Measurements from ENCODE around the gene PGAP2. TPM values are rescaled to one million over a fixed set of nuclear protein-coding genes. Genes with fewer than 3 reads are reported as not detected.
"Not testable (repeated sequence)": the region's sequence is repeated elsewhere in the genome, so short reads cannot be mapped to it uniquely, and the experiment has no call there.

PGAP2 gene
- total RNA-seq, 2 donors from 2014 or later, result 4.4 to 22.5 TPM

- no peak for ATAC-seq (ENCODE audit: insufficient number of reproducible peaks, low FRiP score, low read depth)
- H3K4me3 ChIP-seq, result peak overlapping the region; percentile 99
These were observed 51.1 kb downstream of the PGAP2 start for GRCh38 chr11:3859373-3859881.

GRCh38 chr11:3860375-3860774, 52.0 kb downstream of the PGAP2 start:
- ATAC-seq (ENCODE audit: insufficient number of reproducible peaks, low FRiP score, low read depth) (no peak), DNase-seq (ENCODE audit: low spot score) (no peak)
- Histone ChIP-seq H3K27ac (no peak overlapping the region), H3K9me3 (no peaks in the 10 kb centered on the region), H3K4me1 (ENCODE audit: control insufficient read depth in 1 of 2, low read depth in 2 of 2) (peaks cover 57 to 63% of the 10 kb centered on the region in 2 donors), H3K27me3 (replicated peaks; ENCODE audit: insufficient read depth) (no peaks in the 10 kb centered on the region), H3K36me3 (no peaks in the 10 kb centered on the region), H3K4me3 (no peak overlapping the region)
- TF ChIP-seq CTCF (IDR thresholded peaks at IDR 0.05), result no peak

More at GRCh38 chr11:3859373-3859881, 51.1 kb downstream of the PGAP2 start:
- no peaks in the 10 kb centered on the region for H3K9me3 ChIP-seq
- peaks cover 51 to 57% of the 10 kb centered on the region in 2 donors for H3K4me1 ChIP-seq (ENCODE audit: control insufficient read depth in 1 of 2, low read depth in 2 of 2)
- peak overlapping the region in 1 of 2 donors; percentile 47 for H3K27ac ChIP-seq
- no peaks in the 10 kb centered on the region for H3K36me3 ChIP-seq
- TF ChIP-seq CTCF (IDR thresholded peaks at IDR 0.05), result no peak
- H3K27me3 ChIP-seq (replicated peaks; ENCODE audit: insufficient read depth), result no peaks in the 10 kb centered on the region
- no peak for DNase-seq (ENCODE audit: low spot score)

GRCh38 chr11:3860898-3861393, 52.6 kb downstream of the PGAP2 start:
- not testable (repeated sequence) for H3K27me3 ChIP-seq (replicated peaks; ENCODE audit: insufficient read depth); H3K9me3 ChIP-seq; DNase-seq (ENCODE audit: low spot score); H3K36me3 ChIP-seq; H3K27ac ChIP-seq; ATAC-seq (ENCODE audit: insufficient number of reproducible peaks, low FRiP score, low read depth); H3K4me3 ChIP-seq
- H3K4me1 ChIP-seq (ENCODE audit: control insufficient read depth in 1 of 2, low read depth in 2 of 2), result peaks cover 63 to 69% of the 10 kb centered on the region in 2 donors

- ATAC-seq (ENCODE audit: insufficient number of reproducible peaks, low FRiP score, low read depth) (no peak), DNase-seq (ENCODE audit: low spot score) (no peak)
- H3K4me3 ChIP-seq, result no peak overlapping the region
- H3K27me3 ChIP-seq (replicated peaks; ENCODE audit: insufficient read depth), result no peaks in the 10 kb centered on the region
- no peak for TF ChIP-seq CTCF (IDR thresholded peaks at IDR 0.05)
- H3K4me1 ChIP-seq (ENCODE audit: control insufficient read depth in 1 of 2, low read depth in 2 of 2), result peaks cover 66 to 71% of the 10 kb centered on the region in 2 donors
- H3K9me3 ChIP-seq, result no peaks in the 10 kb centered on the region
- no peaks in the 10 kb centered on the region for H3K36me3 ChIP-seq
- H3K27ac ChIP-seq, result no peak overlapping the region
These were observed 53.3 kb downstream of the PGAP2 start for GRCh38 chr11:3861683-3862082.

- peaks cover 27 to 60% of the 10 kb centered on the region in 2 donors for H3K4me1 ChIP-seq (ENCODE audit: control insufficient read depth in 1 of 2, low read depth in 2 of 2)
- H3K36me3 ChIP-seq, result no peaks in the 10 kb centered on the region
- TF ChIP-seq CTCF (IDR thresholded peaks at IDR 0.05), result no peak
- no peaks in the 10 kb centered on the region for H3K27me3 ChIP-seq (replicated peaks; ENCODE audit: insufficient read depth)
- H3K4me3 ChIP-seq, result peak overlapping the region; percentile 36
- peak; percentile 66 for ATAC-seq (ENCODE audit: insufficient number of reproducible peaks, low FRiP score, low read depth)
- DNase-seq (ENCODE audit: low spot score), result no peak
- no peaks in the 10 kb centered on the region for H3K9me3 ChIP-seq
- peak overlapping the region; percentile 49 to 64 for H3K27ac ChIP-seq
These were observed 57.2 kb downstream of the PGAP2 start for GRCh38 chr11:3865388-3866193.
